Breast epithelium (tissue), 4 donors: ENCODE results near the gene QRICH2. TPM values are rescaled to one million over a fixed set of nuclear protein-coding genes. Genes with fewer than 3 reads are reported as not detected.
A peak's percentile ranks its signal among the peaks of the same experiment; 100 is the strongest.
"Not testable (repeated sequence)": the region's sequence is repeated elsewhere in the genome, so short reads cannot be mapped to it uniquely, and the experiment has no call there.

Experiments
- DNase-seq, 2 donors: peaks; one replicate each; pipeline ENCODE4 v3.0.0-alpha.2; 2019; ENCODE audit warnings: low spot score in 2 of 2
- H3K27ac ChIP-seq, 2 donors: fragments of 200-600 bp; sonication (generic) in 1 of 2; one replicate each; pipeline ENCODE4 v1.5.1; 2016 to 2019; ENCODE audit warnings: mild to moderate bottlenecking in 1 of 2
- H3K27me3 ChIP-seq, 2 donors: fragments of 200-600 bp; sonication (generic) in 1 of 2; one replicate each; pipeline versions ENCODE4 v1.5.1 to v1.6.0; 2017 to 2019; ENCODE audit warnings: control low read depth in 1 of 2, mild to moderate bottlenecking in 1 of 2
- H3K36me3 ChIP-seq: fragments of 200-600 bp; one replicate; pipeline ENCODE4 v1.5.1; 2019
- H3K4me1 ChIP-seq, 2 donors: fragments of 200-600 bp; sonication (generic); one replicate each; pipeline ENCODE4 v1.5.1; 2016 to 2019; ENCODE audit warnings: control low read depth in 1 of 2
- H3K4me3 ChIP-seq, 3 donors: fragments of 200-600 bp; sonication (generic); 1 replicate in 2 of 3; 2 replicates in 1 of 3; pipeline ENCODE4 v1.5.1; 2016 to 2019; ENCODE audit warnings: mild to moderate bottlenecking in 3 of 3, moderate library complexity in 2 of 3
- H3K9me3 ChIP-seq, 2 donors: fragments of 200-600 bp; sonication (generic) in 1 of 2; one replicate each; pipeline ENCODE4 v1.5.1; 2016 to 2019; ENCODE audit warnings: control low read depth in 1 of 2
- CTCF ChIP-seq, 3 donors: fragments of 450-650 bp; IDR thresholded peaks; one replicate each; pipeline ENCODE4 v1.5.1; 2016 to 2017; ENCODE audit warnings: antibody characterized with exemption in 3 of 3, mild to moderate bottlenecking in 3 of 3, moderate library complexity in 3 of 3
- POLR2A ChIP-seq: fragments of 450-650 bp; IDR thresholded peaks from one replicate; pipeline ENCODE4 v1.6.1; 2016; ENCODE audit warnings: antibody characterized with exemption, mild to moderate bottlenecking, moderate library complexity
- POLR2AphosphoS5 ChIP-seq, 3 donors: sonication (generic); formaldehyde crosslinking; IDR thresholded peaks; one replicate each; pipeline ENCODE4 v1.6.1; 2017; ENCODE audit warnings: antibody characterized with exemption in 3 of 3
- intact Hi-C: fragments of 100-400 bp; cut with DNase I; formaldehyde crosslinking; loops from one replicate; pipeline ENCODE4 v1.15.1; 2023; ENCODE audit warnings: low total_unique reads
- total RNA-seq, 3 donors: library from RNA; depleted of rRNA; stranded (reverse); fragments of >200 nt; gene quantifications; one replicate each; pipeline ENCODE4 v1.1.0, GENCODE V29; 2016

The QRICH2 gene
- total RNA-seq, 3 donors from 2014 or later: 3.0 to 4.3 (median 3.8) TPM

GRCh38 chr17:76235883-76236282 is 72.2 kb downstream of the QRICH2 start:
- DNase-seq: no peak
- Histone ChIP-seq H3K4me1 (peaks cover 0 to 4% of the 10 kb centered on the region in 2 donors), H3K27ac (no peak overlapping the region), H3K9me3 (no peaks in the 10 kb centered on the region), H3K27me3 (no peaks in the 10 kb centered on the region), H3K36me3 (no peaks in the 10 kb centered on the region), H3K4me3 (no peak overlapping the region)
- no peak for TF ChIP-seq POLR2A
- TF ChIP-seq POLR2AphosphoS5 (IDR thresholded peaks at IDR 0.05): no peak
- intact Hi-C loops: no loop called here

GRCh38 chr17:76234354-76234679 is 73.8 kb downstream of the QRICH2 start:
- no peak for DNase-seq

GRCh38 chr17:76233588-76234353 is 74.3 kb downstream of the QRICH2 start:
- TF ChIP-seq POLR2AphosphoS5 (IDR thresholded peaks at IDR 0.05): no peak
- TF ChIP-seq POLR2A: no peak
- TF ChIP-seq CTCF (IDR thresholded peaks at IDR 0.05): no peak
- Histone ChIP-seq H3K4me3 (no peak overlapping the region), H3K9me3 (no peaks in the 10 kb centered on the region), H3K27ac (no peak overlapping the region), H3K36me3 (no peaks in the 10 kb centered on the region), H3K27me3 (no peaks in the 10 kb centered on the region), H3K4me1 (no peaks in the 10 kb centered on the region)
- intact Hi-C loops: no loop called here
- no peak for DNase-seq

More at GRCh38 chr17:76234354-76234679, 73.8 kb downstream of the QRICH2 start:
- no peaks in the 10 kb centered on the region for H3K27me3 ChIP-seq
- no peak overlapping the region for H3K27ac ChIP-seq
- no peak for TF ChIP-seq CTCF (IDR thresholded peaks at IDR 0.05)
- no peak for TF ChIP-seq POLR2A
- intact Hi-C loops: no loop called here
- H3K9me3 ChIP-seq: no peaks in the 10 kb centered on the region
- H3K4me1 ChIP-seq: no peaks in the 10 kb centered on the region
- H3K4me3 ChIP-seq: no peak overlapping the region
- H3K36me3 ChIP-seq: no peaks in the 10 kb centered on the region

- Histone ChIP-seq H3K4me1 (no peaks in the 10 kb centered on the region), H3K27me3 (no peaks in the 10 kb centered on the region), H3K27ac (no peak overlapping the region), H3K36me3 (no peaks in the 10 kb centered on the region), H3K4me3 (no peak overlapping the region), H3K9me3 (no peaks in the 10 kb centered on the region)
- DNase-seq: no peak
- intact Hi-C loops: no loop called here
- TF ChIP-seq CTCF (IDR thresholded peaks at IDR 0.05) (no peak), POLR2AphosphoS5 (IDR thresholded peaks at IDR 0.05) (no peak), POLR2A (no peak)
These were observed 75.7 kb downstream of the QRICH2 start for GRCh38 chr17:76232342-76232741.

- H3K27me3 ChIP-seq, H3K36me3 ChIP-seq, H3K4me3 ChIP-seq, H3K9me3 ChIP-seq, H3K27ac ChIP-seq, intact Hi-C loops, H3K4me1 ChIP-seq: not testable (repeated sequence)
- peak in 1 of 2 donors; percentile 2 for DNase-seq
These were observed 81.3 kb downstream of the QRICH2 start for GRCh38 chr17:76226749-76227148.

- H3K9me3 ChIP-seq, H3K27ac ChIP-seq, H3K4me1 ChIP-seq, intact Hi-C loops, H3K27me3 ChIP-seq, H3K36me3 ChIP-seq, DNase-seq, H3K4me3 ChIP-seq: not testable (repeated sequence)
These were observed 82.5 kb downstream of the QRICH2 start for GRCh38 chr17:76225373-76226086.

Other genes with a start within 250 kb of the QRICH2 start
- 10 to 100 TPM; 41.3 to 49.6 (median 48.3) TPM for gene SRP68, start 235.8 kb downstream of the QRICH2 start, total RNA-seq
- gene GALR2, start 233.5 kb downstream of the QRICH2 start, total RNA-seq: not detected
- gene ZACN, start 229.1 kb downstream of the QRICH2 start, total RNA-seq: not detected
- gene EXOC7, start 204.5 kb downstream of the QRICH2 start, total RNA-seq: 100 to 1,000 TPM in 1 of 3 donors, 10 to 100 TPM in 2; 91.4 to 103 (median 93.9) TPM
- gene FOXJ1, start 167.0 kb downstream of the QRICH2 start, total RNA-seq: under 1 TPM in 1 of 3 donors, not detected in 2; 0.15 TPM
- 1 to 10 TPM; 3.1 to 7.8 (median 4.3) TPM for gene RNF157, start 67.8 kb downstream of the QRICH2 start, total RNA-seq
- gene UBALD2, start 42.9 kb downstream of the QRICH2 start, total RNA-seq: 10 to 100 TPM; 11.1 to 15.1 (median 13.0) TPM
- gene PRPSAP1, start 45.6 kb upstream of the QRICH2 start, total RNA-seq: 100 to 1,000 TPM in 1 of 3 donors, 10 to 100 TPM in 2; 71.4 to 110 (median 78.3) TPM
- gene SPHK1, start 76.3 kb upstream of the QRICH2 start, total RNA-seq: 10 to 100 TPM in 2 of 3 donors, 1 to 10 TPM in 1; 9.6 to 28.5 (median 23.0) TPM
- gene UBE2O, start 144.9 kb upstream of the QRICH2 start, total RNA-seq: 10 to 100 TPM; 17.4 to 22.5 (median 17.7) TPM
- not detected for gene AANAT, start 159.3 kb upstream of the QRICH2 start, total RNA-seq
- 10 to 100 TPM; 13.4 to 35.5 (median 26.8) TPM for gene RHBDF2, start 193.1 kb upstream of the QRICH2 start, total RNA-seq
- 10 to 100 TPM in 2 of 3 donors, 1 to 10 TPM in 1; 5.9 to 37.4 (median 27.2) TPM for gene CYGB, start 229.4 kb upstream of the QRICH2 start, total RNA-seq
- gene PRCD, start 231.8 kb upstream of the QRICH2 start, total RNA-seq: 1 to 10 TPM; 1.5 to 7.2 (median 4.9) TPM